ENCODE measurements around the gene ETFA. TPM values are rescaled to one million over a fixed set of nuclear protein-coding genes. Genes with fewer than 3 reads are reported as not detected.

ETFA gene
- total and polyA plus RNA-seq, 9 of the 15 experiments (the other 6 are each of a cell fraction or from before 2014, with no cell fraction given), result 130 to 543 (median 232) TPM

DNA sequence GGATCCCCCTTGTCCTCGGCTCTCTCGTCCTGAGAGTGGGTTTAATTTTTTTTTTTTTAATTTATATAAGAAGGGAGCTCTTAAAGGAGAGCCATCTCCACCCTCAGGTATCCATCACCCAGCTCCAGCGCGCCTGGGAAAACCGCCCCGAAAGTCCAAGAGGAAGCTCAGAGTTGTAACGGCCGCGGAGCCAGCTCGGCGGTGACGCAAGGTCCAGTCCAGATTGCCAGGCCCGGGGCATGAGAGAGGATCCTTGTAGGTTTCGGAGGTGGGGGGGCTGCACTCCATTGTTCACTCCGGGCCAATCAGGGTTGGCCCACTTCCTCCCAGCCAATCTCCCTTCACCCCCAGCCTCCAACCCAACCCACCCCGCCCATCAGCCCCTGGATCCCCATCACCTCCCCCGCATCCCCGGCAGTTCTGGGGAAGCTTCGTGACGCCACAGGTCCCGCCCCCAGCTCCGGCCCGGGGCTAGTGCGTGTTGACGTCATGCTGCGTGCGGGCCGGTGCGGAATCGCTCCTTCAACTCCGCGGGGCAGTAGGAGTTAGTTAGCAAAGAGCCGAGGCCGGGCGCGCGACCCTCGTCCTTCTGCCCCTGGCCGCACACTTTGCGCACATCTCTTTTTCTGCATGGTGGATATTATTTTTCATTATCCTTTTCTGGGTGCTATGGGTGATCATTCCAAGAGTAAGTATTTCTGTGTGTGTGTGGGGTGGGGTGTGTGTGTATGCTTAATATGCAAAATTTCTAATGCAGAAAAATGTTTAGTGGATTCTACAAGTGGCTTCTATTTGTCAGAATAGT lies 25.2 kb upstream of the ETFA start, which contains the start of gene ISL2 (continued):
- TF ChIP-seq, protein P1, sequence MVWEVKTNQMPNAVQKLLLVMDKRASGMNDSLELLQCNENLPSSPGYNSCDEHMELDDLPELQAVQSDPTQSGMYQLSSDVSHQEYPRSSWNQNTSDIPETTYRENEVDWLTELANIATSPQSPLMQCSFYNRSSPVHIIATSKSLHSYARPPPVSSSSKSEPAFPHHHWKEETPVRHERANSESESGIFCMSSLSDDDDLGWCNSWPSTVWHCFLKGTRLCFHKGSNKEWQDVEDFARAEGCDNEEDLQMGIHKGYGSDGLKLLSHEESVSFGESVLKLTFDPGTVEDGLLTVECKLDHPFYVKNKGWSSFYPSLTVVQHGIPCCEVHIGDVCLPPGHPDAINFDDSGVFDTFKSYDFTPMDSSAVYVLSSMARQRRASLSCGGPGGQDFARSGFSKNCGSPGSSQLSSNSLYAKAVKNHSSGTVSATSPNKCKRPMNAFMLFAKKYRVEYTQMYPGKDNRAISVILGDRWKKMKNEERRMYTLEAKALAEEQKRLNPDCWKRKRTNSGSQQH (CRISPR knock-in tag; IDR thresholded peaks at IDR 0.05), result peak; percentile 40; the same call in 1 of the 2 replicates
- TF ChIP-seq EP300 (IDR thresholded peaks at IDR 0.05; ENCODE audit: low read length) (peak; percentile 44), ETV1 (tag; conservative IDR thresholded peaks at IDR 0.05; ENCODE audit: low read depth) (no peak), MTA2 (IDR thresholded peaks at IDR 0.05; ENCODE audit: low read depth) (no peak), HNRNPLL (IDR thresholded peaks at IDR 0.05; ENCODE audit: low read depth, low read length, poor library complexity, severe bottlenecking) (peak; percentile 86), KDM2B (CRISPR knock-in tag; IDR thresholded peaks at IDR 0.05) (0 out of 2 replicates have a peak, but pooled peaks have one; percentile 28), LEF1 (IDR thresholded peaks at IDR 0.05) (no peak), NKRF (IDR thresholded peaks at IDR 0.05; ENCODE audit: borderline replicate concordance) (no peak), TSHZ1 (CRISPR knock-in tag; IDR thresholded peaks at IDR 0.05) (no peak), ZNF41 (CRISPR knock-in tag; conservative IDR thresholded peaks at IDR 0.05) (no peak)
- TF ChIP-seq, protein P2, sequence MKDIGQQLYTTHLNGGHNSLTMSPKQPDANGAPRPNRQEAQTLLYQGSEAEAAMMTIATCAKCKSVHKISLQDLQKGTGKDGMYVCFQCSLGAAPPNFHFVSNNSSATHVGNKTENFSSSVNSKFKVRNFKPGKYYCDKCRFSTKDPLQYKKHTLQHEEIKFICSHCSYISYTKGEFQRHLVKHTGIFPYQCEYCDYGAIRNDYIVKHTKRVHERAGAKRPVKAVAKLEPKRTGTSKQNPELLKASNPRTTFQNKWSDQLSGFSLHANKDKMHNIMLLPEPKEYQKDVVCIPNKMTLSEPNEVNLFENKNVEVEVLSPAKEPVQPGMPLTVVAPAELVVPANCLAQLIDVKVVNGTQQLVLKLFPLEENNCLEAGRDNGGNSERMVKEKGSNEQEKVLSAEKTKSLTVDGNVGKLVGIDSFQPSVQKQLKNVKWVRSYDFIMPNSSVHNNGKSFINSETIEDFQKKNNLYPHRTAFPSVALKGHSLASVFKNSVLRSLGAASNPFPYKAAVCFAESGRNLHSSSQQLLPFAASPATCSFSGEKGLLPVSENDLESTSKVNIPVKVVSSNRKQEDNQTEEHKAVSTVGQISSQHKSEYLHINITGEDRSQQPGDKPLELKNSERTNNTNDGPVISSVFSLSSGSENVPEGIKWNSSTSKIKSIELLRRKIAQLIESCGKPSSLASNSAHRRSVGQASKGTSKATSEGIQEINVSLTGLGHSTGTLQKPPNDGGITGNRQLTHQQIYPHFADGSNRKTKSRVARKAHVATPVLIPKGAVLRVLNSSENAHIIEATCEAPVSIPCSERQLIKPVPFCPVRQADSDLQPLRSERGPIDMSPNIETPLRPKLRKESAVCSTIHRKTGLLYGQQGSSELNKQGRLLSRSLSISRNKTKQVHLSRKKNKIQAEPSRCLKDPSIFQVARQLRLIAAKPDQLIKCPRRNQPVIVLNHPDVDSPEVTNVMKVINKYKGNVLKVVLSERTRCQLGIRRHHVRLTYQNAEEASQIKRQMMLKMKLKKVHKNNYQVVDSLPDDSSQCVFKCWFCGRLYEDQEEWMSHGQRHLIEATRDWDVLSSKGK (CRISPR knock-in tag; IDR thresholded peaks at IDR 0.05), result no peak
- TF ChIP-seq, protein P3, sequence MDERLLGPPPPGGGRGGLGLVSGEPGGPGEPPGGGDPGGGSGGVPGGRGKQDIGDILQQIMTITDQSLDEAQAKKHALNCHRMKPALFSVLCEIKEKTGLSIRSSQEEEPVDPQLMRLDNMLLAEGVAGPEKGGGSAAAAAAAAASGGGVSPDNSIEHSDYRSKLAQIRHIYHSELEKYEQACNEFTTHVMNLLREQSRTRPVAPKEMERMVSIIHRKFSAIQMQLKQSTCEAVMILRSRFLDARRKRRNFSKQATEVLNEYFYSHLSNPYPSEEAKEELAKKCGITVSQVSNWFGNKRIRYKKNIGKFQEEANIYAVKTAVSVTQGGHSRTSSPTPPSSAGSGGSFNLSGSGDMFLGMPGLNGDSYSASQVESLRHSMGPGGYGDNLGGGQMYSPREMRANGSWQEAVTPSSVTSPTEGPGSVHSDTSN (CRISPR knock-in tag; IDR thresholded peaks at IDR 0.05; ENCODE audit: low read depth), result no peak
- TF ChIP-seq, protein P3 (tag; conservative IDR thresholded peaks at IDR 0.05; ENCODE audit: low read depth), result no peak
